HG03460 (cell line): ENCODE measurements around the gene IPO9.
"Not testable (repeated sequence)": the region's sequence is repeated elsewhere in the genome, so short reads cannot be mapped to it uniquely, and the experiment has no call there.

ENCODE experiments used
- ATAC-seq: cut with Tn5 transposase; IDR thresholded peaks from one replicate; pipeline ENCODE4 v1.9.1; 2021; ENCODE audit not compliant: unreplicated experiment

The IPO9 gene

DNA sequence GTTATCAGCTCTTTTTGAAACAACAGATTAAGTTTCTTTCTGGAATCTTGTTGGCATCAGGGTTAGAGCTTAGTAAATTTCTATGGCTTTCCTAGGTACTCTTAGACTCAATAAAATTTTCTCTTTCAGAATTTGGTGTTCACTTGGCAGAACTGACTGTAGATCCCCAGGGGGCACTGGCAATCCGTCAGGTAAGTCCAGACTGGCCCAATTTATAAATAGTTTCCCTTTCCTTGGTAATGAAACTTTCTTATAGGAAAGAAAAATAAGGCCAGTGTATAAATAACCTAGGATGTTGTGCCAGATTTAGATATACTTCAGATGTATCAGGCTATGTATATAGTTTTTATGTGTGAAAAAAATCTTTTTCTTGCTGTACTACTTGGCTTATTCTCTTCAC lies 18.2 kb downstream of the IPO9 start:
- ATAC-seq: no peak

DNA sequence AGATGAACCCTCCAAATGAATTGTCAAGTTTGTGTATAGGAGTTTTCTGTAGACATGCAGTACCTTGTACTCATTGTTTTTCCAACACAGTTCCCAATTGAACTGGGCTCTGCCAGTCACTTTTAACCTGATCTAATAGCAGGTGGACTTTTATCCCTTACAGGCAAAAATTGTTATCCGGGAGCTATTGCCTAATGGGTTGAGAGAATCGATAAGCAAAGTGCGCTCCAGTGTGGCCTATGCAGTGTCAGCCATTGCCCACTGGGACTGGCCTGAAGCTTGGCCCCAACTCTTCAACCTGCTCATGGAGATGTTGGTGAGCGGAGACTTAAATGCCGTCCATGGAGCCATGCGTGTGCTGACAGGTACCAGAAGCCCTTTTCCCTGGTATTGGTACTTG lies 19.3 kb downstream of the IPO9 start:
- ATAC-seq: no peak

DNA sequence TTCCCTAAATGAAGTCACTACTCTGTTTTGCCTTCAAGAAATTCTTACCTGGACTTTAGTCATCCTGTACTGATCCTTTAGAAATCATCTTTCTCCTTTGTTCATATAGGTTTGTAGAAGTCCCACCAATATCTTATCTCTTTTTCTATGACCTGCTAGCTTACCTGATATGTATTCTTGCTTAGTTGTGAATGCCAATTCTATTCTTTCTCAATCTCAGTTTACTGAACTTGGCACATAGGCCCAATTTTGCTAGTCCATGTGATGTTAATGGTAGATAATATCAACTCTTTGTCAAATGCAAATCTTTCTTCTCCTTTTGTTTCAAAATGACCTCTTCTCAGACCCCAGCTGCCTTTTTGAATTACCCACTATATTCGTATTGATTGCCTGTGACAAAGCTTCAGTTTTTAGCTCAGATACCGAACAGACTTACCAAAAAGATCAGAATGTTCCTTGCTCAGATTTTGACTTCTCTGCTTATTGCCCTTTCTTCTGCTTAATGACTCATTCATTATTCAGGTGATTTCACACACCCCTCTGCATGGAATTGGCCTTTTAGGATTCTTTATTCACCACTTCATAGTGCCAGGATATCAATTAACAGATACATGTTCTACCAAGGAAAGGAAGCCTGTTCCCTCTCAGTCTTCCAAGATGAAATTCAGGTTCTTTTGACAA lies 20.6 kb downstream of the IPO9 start:
- no peak for ATAC-seq

DNA sequence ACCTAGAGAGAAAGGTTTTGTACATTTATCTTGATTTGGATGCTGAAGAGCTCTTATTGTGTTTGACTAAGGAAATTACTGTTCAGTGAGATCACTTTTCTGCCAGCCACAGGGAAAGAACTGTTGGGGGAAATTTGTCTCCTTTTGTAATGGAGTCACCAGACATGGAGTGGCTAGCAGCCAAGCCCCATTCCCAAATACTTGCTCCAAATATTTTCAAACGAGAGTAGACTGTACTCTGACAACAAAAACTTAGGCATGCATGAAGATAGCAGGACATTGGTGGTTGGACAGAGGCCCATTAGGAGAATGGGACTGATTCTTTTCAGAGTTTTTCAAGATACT lies 21.1 kb downstream of the IPO9 start:
- no peak for ATAC-seq

DNA sequence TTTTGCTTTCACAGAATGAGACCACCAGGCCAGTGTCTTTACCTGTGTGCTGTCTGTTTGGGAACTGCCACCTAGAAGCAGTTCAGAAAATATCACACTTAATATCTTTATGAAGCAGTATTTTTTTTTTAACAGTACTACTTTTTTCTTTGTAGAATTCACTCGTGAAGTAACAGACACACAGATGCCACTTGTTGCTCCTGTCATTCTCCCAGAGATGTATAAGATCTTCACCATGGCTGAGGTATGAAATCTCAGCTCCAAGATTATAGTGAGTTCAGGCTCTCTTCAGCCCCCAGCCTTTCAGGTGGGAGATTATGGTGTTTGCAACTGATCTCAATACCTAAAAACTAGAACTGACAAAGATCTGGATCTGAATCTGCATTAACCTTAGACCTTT lies 23.0 kb downstream of the IPO9 start:
- ATAC-seq: no peak

DNA sequence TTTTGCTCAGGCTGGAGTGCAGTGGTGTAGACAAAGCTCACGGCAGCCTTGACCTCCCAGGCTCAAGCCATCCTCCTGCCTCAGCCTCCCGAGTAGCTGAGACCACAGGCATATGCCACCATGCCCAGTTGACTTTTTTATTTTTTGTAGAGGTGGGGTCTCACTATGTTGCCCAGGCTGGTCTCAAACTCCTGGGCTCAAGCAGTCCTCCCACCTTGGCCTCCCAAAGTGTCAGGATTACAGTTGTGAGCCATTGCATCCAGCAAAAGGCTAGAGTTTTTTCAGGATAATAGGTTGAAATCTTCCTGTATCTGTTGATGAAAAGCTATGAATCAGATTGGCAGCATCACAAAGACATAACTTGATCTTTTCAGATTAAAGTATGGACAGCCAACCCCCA lies 27.8 kb downstream of the IPO9 start:
- not testable (repeated sequence) for ATAC-seq

DNA sequence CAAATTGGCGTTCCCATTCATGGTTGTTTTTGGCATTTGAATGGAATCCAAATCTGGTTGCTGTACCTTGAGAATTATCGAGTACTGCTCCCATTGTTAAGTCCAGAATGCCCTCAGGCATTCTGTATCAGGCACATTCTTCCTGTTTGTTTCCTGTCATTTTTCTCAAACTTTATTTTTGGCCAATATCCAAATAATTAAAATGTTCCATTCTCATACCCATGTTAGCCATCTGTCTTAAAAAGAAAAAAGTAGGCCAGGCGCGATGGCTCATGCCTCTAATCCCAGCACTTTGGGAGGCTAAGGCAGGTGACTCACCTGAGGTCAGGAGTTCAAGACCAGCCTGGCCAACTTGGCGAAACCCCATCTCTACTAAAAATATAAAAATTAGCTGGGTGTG lies 30.5 kb downstream of the IPO9 start:
- no peak for ATAC-seq

DNA sequence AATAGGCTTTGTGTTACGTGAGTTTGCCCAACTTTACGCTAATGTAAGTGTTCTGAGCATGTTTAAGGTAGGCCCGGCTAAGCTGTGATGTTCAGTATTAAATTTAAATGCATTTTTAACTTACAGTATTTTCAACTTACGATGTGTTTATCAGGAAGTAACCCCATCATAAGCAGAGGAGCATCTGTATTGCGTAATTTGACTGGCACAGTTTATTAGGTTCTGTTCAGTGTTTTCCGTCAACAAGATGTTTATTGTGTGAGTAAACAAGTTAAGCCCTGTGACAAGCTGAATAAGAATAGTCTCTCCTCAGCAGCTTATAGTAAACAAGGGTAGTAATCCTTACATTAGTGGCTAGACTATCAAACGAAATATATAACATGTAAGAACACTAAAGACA lies 32.5 kb downstream of the IPO9 start:
- no peak for ATAC-seq

DNA sequence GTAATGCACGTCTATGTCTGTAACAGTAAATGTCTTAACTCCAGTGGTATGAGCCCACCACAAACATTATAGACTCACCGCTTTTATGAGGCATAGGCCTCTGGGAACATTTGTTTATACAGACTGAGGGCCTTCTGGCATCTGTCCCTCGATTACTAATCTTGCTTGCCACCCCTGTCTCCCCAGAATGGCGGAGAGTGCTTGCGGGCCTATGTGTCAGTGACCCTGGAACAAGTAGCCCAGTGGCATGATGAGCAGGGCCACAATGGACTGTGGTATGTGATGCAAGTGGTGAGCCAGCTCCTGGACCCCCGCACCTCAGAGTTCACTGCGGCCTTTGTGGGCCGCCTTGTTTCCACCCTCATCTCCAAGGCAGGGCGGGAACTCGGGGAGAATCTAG lies 41.4 kb downstream of the IPO9 start:
- no peak for ATAC-seq

DNA sequence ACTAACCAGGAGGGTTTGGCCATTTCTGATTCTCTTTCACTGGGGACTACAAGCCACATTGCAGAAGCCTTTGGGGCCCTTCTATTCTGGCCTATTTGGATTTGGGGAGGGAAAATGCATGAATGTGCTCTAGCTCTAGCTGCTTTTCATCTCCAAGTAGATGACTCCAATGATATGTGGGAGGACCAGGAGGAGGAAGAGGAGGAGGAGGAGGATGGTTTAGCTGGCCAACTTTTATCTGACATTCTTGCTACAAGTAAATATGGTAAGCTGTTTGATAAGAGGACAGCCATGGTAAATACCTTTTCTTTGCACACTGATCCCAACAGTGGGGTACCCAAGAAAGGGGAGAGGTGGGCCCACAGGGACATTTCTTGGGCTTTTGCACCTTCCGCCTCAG lies 45.7 kb downstream of the IPO9 start:
- no peak for ATAC-seq

DNA sequence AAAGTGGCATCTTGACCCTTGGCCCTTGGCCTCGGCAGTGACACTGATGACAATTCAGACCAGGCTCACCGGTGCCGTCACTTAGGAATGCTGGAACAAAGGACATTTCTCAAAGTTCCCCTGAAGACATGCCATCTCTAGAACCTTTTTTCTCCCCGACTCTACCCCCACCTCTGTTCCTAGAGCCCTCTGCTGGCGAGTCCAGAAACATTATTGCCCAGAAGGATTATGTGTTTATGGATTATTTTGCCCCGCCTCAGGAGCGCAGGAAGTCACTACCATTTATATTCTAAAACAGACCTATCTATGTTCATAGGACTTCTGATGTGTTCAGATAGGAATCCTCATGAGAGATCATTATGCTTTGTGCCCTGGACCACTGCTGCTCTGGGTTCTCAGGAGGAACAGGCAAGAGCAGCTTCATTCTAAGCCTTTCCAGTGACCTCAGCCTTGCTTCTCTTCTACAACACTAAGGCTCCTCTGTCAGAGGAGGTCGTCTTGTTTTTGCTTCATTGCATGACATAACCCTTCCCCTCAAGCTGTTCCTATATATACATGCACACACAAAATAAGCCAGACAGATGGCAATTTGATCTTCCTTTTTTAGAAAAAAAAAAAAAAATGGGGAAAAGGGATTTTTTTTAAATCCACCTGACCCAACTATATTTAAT lies 47.3 kb downstream of the IPO9 start:
- no peak for ATAC-seq

DNA sequence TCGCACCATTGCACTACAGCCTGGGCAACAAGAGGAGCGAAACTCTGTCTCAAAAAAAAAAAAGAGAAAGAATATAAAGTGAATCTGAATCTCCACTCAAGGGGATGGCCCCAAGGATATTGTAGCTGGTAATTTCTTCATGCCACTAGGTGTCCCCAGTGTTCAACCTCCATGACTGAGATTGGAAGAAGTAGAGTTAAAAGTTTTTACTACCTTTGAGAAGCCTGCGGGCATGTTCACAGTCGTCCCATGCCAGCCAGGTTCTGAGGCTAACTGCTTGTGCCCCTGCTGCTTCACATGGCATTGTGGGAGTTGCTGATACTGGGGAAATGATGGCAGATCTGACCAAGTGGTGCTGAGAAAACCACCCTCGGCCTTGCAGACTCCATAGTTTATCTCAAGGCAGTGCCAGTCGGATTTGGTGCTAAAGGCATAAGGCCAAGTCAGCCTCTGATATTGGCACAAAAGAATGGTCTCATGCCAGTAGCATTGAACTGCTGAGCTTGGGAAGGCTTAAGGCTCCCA lies 49.0 kb downstream of the IPO9 start:
- no peak for ATAC-seq

DNA sequence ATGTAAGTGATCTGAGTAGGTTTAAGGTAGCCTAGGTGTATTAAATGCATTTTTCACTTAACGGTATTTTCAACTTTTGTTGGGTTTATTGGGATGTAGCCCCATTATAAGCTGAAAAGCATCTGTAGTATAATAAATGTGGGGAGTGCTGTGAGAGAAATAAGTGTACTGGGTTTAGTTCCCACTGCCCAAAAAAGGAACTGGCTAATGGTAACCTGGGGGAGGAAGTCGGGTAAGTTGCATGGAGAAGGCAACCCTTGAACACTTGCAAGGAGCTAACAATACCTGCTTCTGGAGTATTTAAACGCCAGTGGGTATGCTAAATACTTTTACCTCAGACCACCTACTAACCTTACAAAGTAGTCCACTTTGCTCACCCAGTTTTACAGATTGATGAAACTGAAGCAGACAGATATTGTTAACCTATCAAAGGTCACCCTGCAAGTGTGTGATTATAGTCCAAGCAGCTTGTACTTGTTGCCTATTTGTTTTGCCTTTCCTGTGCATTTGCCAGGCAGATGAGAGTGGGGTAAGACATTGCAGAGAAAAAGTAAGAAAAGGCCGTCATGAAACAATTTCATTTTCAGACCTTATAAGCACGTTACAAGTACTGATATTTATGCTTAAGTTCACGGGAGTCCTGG lies 52.1 kb downstream of the IPO9 start:
- ATAC-seq: no peak

DNA sequence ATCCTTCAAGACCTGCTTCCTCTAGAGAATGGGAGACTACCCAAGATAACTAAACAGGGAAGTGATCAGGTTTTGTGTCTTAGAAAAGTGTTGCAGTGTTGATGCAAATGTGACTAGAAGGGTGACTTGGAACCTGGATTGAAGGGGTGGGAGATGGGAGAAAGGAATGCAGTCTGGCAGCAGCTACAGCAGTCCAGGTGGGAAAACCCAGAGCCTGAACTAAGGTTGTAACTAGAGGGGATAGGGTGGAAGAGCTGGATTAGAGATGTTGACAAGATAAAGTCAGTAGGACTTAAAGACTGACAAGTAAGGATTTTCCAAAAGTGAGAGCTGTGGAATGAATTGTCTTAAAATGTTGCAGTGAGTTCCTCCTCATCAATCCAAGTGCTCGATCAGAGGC lies 52.7 kb downstream of the IPO9 start:
- no peak for ATAC-seq

DNA sequence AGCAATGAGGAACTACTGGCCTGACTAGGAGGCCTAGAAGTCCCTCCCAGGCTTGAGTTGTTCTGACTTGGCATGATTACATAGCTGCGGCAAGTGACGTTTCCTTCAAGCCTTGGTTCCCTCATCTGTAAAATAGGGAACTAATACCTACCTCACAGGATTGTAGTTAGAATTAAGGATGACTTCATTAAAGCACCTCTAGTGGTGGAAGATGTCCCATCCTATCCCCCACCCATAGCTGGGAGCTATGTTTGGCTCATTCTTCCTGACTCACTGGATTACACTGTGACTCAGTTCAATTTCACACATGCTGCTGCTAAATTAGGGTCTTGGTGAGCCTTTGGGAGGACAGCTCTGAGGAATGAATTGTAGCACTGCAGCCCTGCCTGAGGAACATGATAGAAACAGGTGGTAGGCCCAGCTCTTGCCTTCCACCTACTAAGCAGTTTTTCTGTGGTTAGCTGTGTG lies 53.7 kb downstream of the IPO9 start:
- ATAC-seq: no peak

DNA sequence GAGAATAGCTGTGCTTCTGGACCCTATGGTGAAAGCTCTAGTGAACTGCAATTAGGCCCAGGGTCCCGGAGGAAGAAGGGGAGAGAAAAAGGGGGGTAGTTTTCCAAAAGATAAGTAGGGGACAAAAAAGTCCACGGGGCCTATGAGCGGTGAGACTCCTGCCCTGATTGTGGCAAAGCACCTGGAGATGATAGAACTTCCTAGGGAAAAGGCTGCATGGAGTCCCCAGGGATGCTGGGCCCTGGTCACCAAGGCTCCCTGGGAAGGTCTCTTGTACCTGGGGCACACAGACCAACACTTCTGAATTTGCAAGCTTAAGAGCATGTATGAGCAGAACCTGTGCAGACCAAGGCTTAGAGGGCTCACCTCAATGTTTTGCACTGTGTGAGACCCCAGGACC lies 54.3 kb downstream of the IPO9 start:
- ATAC-seq: no peak

DNA sequence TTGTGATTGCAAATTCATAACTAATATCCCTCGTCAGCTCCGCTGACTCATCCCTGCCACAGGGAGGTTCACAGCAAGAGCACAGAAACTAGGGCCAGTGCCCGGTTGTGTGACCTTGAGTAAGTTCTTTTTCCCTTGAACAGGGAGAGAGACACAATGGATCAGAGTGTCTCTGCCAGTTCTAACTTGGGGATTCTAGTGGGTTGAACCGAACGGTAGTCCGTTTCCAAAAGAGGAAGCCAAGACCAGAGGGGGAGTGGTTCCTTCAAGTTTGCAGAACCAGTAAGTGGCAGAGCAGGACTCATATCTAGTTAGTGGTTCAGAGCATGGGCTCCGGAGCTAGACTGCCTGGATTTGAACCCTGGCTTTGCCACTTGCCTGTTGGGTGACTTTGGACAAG lies 54.8 kb downstream of the IPO9 start:
- no peak for ATAC-seq

DNA sequence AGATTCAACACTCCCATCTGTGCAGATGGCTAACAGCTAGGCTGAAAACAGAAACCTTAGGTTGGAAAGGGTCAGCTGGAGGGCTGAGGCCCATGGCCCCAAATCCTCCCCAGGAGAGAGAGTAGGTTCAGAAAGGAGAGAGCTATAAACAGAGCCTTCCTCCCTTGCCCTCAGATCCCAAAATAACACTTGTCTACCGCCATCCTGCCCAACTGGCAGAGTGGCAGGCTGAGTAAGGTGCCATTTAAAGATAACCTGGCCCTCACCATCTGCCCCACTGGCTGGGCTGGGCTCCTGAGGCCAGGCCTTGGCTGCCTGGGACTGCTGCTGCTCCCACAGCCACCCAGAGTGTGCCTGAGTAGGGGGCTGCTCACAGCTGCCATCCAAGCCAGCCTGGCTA lies 55.5 kb downstream of the IPO9 start:
- ATAC-seq: no peak

DNA sequence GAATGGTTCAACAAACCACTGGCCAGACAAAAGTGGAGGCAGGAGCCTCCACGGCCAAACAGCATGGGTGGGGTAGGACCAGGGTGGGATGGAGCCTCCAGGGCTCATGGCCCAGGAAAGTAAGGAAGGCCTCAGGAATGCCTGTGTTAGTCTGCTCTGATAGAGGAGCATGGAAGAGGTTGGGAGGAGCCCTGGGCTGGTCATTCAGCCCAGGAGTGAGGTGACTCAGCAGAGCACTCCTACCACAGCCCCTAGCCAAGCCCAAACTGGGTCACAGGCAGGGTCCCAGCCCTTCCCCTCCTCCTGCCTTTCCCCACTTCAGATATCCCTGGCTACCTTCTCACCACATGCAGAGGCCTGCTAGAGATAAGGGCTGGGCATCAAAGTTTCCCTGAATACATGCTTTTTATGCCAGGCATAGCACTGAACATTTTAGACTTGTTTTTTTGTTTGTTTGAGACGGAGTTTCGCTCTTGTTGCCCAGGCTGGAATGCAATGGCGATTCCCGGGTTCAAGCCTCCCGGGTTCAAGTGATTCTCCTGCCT lies 56.6 kb downstream of the IPO9 start:
- ATAC-seq: no peak

DNA sequence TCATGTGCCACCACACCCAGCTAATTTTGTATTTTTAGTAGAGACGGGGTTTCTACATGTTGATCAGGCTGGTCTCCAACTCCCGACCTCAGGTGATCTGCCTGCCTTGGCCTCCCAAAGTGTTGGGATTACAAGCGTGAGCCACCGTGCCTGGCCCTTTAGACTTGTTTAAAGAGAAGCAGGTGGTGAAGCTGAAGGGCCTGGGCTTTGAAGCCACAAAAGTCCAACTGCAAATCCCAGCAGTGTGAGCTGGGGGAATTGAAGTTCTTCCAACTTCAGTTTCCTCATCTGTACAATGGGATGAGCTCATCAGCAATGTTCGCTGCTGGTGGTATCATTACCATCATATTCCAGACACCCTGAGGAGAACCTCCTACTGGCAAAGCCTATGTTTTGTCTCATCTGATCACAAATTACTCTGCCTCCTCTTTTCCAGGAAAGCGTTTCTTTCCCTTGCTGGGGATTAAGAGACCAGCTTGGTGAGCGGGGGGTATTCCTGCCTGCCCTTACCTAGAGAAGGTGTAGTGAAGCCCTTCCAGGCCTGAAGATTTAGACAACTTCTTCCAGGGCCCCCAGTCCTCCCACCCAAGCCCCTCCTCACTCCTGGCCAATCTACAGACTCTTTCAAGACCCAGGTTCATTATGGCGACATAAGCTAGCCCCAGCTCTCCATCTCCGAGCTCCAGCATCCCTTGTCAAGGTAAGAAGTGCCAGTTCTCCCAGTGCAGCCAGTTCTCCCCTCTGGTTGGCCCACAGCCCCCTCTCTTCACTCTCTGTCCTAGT lies 57.3 kb downstream of the IPO9 start:
- no peak for ATAC-seq
